K562 (cell line): Measurements from ENCODE around the gene SAMD15.

Experiments
- CCAR2 ChIP-seq: fragments of 200-400 bp; formaldehyde crosslinking; IDR thresholded peaks from 2 replicates; pipeline ENCODE4 v1.6.1; 2017; ENCODE audit warnings: mild to moderate bottlenecking, low read depth, low read length
- NFE2 ChIP-seq: IDR thresholded peaks from 2 replicates; pipeline ENCODE4 v1.6.1; 2014; ENCODE audit warnings: antibody characterized with exemption, low read depth
- PHB2 ChIP-seq: fragments of 450-650 bp; IDR thresholded peaks from 2 replicates; pipeline ENCODE4 v1.6.1; 2017; ENCODE audit warnings: low read depth
- POLR2A ChIP-seq: fragments of 450-650 bp; conservative IDR thresholded peaks from 2 replicates; pipeline ENCODE4 v1.6.1; 2016
- SIRT6 ChIP-seq: IDR thresholded peaks from one replicate; pipeline ENCODE4 v1.6.1; 2012; ENCODE audit warnings: low read depth, mild to moderate bottlenecking, control low read depth, inconsistent platforms, low read length, moderate library complexity
- SRF ChIP-seq, 2 experiments: fragments of 250-450, 450-650 bp in 1 of 2; sonication (Bioruptor Pico) in 1 of 2; sonication (generic) in 1 of 2; formaldehyde crosslinking; IDR thresholded peaks; 2 replicates each; pipeline versions ENCODE4 v1.5.0 to v1.5.1; 2020 to 2022; ENCODE audit warnings: mild to moderate bottlenecking in 1 of 2, missing genetic modification reagents in 1 of 2
- ZBED1 ChIP-seq: IDR thresholded peaks from 2 replicates; pipeline ENCODE4 v1.6.1; 2014
- ZBTB7A ChIP-seq: IDR thresholded peaks from 2 replicates; pipeline ENCODE4 v1.6.1; 2011; ENCODE audit warnings: low read depth, mild to moderate bottlenecking, low read length, moderate library complexity, borderline replicate concordance; ENCODE audit not compliant: control insufficient read depth
- TF ChIP-seq, protein P1 (sequence below), 3 experiments: IDR thresholded peaks in 2 of 3; conservative IDR thresholded peaks in 1 of 3; 2 replicates each; pipeline ENCODE4 v1.5.1; 2011 to 2012; ENCODE audit warnings: low read length in 3 of 3, mild to moderate bottlenecking in 3 of 3, control low read depth in 2 of 3, improper control_type of control experiment in 1 of 3, inconsistent platforms in 1 of 3, low read depth in 1 of 3, mixed read lengths in 1 of 3, moderate library complexity in 1 of 3; ENCODE audit not compliant: insufficient read depth in 2 of 3
- TF ChIP-seq, protein P2 (sequence below): fragments of 250-450 bp; sonication (Bioruptor Pico); IDR thresholded peaks from 2 replicates; pipeline ENCODE4 v1.6.1; 2021; ENCODE audit warnings: mild to moderate bottlenecking
- TF ChIP-seq, protein P3 (sequence below): fragments of 450-650 bp; IDR thresholded peaks from 2 replicates; pipeline ENCODE4 v1.6.1; 2018; ENCODE audit not compliant: partially characterized antibody

DNA sequence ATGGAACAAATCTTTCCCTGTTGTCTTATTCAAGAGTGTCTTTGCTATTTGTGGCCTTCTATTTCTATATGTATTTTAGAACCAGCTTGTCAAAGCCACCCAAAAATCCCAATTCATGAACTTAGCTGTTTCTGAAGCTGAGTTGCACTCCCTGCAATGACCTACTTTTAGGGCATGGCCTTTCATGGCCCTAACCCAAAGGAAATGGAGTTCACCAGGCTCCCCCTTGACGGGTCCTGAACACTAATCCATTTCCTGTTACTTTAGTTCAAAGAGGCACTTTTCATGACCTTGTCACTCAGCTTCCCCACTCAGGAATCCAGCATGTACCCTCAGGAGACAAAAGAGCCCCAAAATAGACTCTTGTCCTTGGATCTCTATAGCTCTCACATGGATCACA, 7.9 kb upstream of the SAMD15 start:
- no peak for TF ChIP-seq CCAR2
- TF ChIP-seq, protein P1, sequence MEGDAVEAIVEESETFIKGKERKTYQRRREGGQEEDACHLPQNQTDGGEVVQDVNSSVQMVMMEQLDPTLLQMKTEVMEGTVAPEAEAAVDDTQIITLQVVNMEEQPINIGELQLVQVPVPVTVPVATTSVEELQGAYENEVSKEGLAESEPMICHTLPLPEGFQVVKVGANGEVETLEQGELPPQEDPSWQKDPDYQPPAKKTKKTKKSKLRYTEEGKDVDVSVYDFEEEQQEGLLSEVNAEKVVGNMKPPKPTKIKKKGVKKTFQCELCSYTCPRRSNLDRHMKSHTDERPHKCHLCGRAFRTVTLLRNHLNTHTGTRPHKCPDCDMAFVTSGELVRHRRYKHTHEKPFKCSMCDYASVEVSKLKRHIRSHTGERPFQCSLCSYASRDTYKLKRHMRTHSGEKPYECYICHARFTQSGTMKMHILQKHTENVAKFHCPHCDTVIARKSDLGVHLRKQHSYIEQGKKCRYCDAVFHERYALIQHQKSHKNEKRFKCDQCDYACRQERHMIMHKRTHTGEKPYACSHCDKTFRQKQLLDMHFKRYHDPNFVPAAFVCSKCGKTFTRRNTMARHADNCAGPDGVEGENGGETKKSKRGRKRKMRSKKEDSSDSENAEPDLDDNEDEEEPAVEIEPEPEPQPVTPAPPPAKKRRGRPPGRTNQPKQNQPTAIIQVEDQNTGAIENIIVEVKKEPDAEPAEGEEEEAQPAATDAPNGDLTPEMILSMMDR (IDR thresholded peaks at IDR 0.05 in 2 of 3, conservative IDR thresholded peaks at IDR 0.05 in 1 of 3; ENCODE audit: insufficient read depth in 2 of 3, low read depth in 1 of 3, low read length in 3 of 3), result no peak
- no peak for TF ChIP-seq POLR2A
- TF ChIP-seq PHB2, result no peak
- TF ChIP-seq ZBTB7A, result no peak
- TF ChIP-seq, protein P2, sequence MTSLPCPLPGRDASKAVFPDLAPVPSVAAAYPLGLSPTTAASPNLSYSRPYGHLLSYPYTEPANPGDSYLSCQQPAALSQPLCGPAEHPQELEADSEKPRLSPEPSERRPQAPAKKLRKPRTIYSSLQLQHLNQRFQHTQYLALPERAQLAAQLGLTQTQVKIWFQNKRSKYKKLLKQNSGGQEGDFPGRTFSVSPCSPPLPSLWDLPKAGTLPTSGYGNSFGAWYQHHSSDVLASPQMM (CRISPR knock-in tag), result no peak
- no peak for TF ChIP-seq NFE2
- TF ChIP-seq, protein P3, sequence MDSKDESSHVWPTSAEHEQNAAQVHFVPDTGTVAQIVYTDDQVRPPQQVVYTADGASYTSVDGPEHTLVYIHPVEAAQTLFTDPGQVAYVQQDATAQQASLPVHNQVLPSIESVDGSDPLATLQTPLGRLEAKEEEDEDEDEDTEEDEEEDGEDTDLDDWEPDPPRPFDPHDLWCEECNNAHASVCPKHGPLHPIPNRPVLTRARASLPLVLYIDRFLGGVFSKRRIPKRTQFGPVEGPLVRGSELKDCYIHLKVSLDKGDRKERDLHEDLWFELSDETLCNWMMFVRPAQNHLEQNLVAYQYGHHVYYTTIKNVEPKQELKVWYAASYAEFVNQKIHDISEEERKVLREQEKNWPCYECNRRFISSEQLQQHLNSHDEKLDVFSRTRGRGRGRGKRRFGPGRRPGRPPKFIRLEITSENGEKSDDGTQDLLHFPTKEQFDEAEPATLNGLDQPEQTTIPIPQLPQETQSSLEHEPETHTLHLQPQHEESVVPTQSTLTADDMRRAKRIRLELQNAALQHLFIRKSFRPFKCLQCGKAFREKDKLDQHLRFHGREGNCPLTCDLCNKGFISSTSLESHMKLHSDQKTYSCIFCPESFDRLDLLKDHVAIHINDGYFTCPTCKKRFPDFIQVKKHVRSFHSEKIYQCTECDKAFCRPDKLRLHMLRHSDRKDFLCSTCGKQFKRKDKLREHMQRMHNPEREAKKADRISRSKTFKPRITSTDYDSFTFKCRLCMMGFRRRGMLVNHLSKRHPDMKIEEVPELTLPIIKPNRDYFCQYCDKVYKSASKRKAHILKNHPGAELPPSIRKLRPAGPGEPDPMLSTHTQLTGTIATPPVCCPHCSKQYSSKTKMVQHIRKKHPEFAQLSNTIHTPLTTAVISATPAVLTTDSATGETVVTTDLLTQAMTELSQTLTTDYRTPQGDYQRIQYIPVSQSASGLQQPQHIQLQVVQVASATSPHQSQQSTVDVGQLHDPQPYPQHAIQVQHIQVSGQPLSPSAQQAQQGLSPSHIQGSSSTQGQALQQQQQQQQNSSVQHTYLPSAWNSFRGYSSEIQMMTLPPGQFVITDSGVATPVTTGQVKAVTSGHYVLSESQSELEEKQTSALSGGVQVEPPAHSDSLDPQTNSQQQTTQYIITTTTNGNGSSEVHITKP, result no peak
- no peak for TF ChIP-seq ZBED1
- TF ChIP-seq SRF (CRISPR knock-in tag; IDR thresholded peaks at IDR 0.05), result no peak
- TF ChIP-seq SIRT6, result no peak
